CD4-positive, alpha-beta T cell treated with Interleukin-12 subunit alpha and Interleukin-12 subunit beta, for 1 hour (primary cell): ENCODE results near the gene TRAPPC12.
"Not testable (repeated sequence)": the region's sequence is repeated elsewhere in the genome, so short reads cannot be mapped to it uniquely, and the experiment has no call there.

Source experiments
- DNase-seq: peaks from one replicate; pipeline ENCODE4 v3.0.0-alpha.2; 2020

The TRAPPC12 gene

DNA sequence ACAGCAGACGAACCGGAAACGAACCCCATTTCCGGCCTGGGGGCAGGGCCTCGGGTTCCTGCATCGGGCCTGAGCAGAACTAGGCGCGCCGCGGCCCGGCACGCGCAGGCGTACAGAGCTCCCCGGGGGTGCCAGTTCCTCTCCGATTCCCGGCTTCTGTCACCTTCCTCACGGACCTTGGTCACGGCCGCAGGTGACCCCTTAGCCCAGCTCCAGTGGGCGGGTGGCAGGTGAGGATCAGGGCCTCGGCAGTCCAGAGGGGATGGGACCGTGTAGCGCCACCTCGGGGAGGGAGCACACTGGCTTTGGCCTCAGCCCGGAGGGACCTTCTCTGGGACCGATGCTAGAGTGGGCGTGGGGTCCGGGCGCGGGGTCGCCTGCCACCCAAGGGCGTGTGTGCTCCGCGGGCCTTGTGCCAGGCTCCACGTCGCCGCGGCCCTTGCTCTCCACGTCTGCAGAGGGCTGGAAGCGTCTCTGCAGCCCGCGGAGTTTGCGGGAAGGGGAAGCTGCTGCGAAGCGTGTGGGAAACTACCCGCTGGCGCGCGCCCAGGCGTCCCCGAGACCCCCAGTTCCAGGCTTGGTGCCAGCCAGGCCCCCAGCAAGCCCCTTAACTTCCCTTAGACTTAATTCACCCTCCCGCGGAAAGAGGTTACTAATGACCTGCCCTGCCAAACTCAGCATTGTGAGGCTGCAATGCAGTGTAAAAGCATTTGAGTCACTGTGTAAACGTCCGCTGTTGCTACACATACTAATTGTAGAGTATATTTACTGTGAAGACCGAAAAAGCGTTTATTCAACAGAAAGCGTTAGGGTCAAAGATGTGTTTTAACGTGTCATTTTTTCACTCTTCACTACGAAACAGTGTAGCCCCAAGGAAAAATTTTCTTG lies at the start of gene TRAPPC12:
Gene TRAPPC12 (plus strand): TSS at position 48 of the 888 bp plus-strand sequence. CDS start 7,930 bp downstream, outside the sequence.
- peak; percentile 93 for DNase-seq

DNA sequence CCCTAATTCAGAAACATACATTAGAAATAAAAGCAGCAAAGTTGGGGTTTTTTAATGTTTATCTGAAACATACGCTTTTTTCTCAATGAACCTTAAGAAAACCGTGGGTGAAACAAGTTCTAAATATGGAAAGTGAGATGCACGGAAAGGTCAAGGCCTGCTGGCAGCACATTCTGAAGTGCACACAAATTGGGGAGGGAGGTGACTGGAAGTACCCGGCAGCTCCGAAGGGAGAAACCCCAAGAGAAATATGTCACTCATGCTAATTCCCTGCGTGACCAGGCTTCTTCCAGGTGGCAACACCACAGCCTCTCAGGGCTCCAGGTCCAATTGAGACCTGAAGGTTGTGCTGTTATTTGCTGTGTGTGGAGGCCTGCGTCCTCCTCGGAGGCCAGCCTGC lies 47.4 kb upstream of the TRAPPC12 start:
- DNase-seq, result no peak

DNA sequence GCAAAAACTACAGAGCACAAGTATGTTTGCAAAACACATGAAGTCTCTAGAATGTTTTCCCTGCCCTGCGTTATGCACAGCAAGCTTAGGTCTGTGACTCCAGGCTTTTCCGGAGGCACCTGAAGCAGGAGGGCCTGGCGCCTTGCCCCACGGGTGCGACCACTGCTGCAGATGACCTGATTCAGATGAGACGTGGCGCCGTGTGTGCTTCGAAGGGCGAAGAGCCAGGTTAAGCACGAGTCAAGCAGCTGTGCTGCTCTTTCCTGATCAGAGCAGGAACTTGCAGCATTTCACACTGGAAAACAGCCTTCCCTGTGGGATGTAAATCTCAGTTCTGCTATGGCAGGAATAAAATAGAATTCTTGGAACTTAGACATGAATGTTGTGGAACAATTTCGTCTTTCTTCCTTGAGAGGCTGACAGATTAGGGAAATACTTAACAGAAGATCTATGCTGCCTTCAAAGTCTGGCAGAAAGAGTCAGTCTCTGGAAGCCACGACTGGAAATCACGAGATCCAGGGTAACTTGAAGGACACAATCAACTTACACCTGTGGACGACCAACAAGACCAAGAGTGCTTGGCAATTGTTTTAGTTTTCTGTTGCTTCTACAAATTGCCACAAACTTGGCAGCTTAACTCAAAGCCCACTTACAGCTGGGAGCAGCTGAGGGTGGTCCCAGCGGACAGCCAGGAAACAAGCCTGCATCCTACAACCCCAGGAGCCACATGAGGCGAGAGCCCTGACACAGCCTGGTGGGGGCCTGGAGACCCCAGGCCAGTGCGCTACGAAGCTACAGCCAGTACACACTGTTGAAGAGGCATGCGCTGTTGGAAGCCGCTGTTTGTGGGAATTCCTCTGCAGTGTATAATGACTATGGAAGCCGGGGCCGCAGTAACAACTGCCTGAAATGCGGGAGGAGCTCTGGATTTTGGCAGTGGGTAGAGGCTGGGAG lies 44.8 kb upstream of the TRAPPC12 start:
- no peak for DNase-seq

DNA sequence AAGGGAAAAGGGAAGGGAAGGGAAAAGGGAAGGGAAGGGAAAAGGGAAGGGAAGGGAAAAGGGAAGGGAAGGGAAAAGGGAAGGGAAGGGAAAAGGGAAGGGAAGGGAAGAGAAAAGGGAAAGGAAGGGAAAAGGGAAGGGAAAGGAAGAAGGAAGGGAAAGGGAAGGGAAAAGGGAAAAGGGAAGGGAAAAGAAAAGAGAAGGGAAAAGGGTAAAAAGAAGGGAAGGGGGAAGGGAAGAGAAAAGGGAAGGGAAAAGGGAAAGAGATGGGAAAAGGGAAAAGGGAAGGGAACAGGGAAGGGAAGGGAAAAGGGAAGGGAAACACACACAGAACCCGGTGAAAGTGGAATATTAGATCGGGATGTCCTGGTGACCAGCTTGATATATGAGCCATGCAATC lies 42.6 kb upstream of the TRAPPC12 start:
- no peak for DNase-seq

DNA sequence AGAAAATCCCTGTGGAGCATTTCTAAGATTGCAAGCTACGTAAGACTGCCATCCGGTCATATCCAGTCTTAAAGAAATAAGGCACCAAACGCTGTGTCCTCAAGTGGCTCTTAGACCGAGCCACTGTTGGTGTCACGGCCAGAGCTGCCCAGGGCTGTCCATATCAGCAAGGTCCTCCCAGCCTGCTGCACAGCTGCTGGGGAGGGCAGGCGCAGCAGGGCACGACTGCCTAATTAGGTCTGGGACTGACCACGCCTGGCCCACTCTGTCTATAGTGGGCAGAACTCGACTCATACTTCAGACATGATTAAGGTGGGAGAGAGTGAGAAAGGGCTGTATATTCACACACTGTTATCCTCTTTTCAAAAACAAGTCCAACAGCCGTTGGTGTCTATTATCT lies 41.2 kb upstream of the TRAPPC12 start:
- DNase-seq, result no peak

DNA sequence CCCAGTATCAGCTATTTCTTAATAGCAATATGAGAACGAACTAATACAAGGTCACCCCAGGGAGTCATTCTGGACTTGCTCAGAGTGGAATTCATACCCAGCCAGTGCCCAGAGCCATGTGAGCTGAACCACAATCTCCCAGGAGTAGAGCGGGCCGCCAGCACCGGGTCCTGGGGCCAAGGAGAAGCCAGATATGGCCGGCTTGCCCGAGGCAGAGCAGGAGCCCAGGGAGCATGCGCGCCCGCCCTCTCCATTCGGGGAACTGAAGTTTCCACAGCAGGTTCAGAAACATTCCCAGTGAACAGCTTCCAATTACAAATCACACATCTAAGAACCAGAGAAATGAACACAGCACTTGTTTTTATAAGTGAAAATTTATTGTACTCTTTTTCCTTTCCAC lies 39.4 kb upstream of the TRAPPC12 start:
- no peak for DNase-seq

DNA sequence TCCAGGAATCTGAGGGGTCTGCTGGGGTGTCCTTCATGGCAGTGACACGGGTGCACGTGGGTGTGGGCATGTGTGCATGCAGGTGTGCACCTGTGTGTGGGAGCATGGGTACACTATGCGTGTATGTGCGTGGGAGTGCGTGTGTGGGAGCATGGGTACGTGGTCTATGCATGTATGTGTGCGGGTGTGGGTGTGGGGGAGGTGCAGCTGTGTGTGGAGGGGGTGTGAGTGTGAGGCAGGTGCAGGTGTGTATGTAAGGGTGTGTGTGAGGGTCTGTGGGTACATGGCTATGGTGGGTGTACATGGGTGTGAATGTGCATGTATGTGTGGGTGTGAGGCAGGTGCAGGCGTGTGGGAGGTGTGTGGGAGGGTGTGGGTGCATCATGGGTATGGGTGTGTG lies 38.2 kb upstream of the TRAPPC12 start:
- DNase-seq, result no peak

DNA sequence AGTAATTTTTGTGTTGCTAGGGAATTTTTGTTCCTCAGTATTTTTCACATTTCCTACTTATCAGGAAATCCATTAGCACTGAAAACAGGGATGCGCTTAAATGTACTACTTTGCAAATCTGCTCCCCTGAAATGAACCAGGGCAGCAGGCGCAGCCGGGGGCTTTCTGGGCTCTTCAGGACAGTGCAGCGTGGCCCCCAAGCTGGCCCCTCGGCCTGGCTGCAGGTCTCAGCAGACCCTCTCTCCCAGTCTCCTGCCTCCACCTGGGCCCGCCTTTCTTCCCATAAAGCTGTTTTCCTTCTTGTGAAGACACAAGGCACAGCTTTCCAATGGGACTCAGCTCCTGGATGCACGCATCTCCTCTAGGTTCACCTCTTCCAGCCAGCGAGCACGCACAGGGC lies 37.2 kb upstream of the TRAPPC12 start:
- no peak for DNase-seq

DNA sequence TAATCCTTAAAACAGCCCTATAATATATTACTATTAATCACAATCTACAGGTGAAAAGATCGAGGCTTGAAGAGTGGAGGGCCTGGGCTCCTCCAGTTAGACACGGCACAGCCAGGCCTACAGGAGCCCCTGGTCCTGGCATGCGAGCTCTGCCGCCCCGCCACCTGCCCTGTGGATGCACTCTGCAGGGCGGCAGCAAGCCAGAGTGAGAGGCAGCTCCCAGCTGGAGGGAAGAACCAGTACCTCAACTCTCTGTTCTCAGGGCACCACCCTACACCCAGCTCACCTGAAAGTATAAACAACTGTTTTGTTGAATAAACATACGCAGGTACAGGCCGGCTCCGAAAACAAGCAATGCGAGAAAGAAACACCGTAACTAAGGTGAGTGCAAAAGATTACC lies 36.5 kb upstream of the TRAPPC12 start:
- DNase-seq, result no peak

DNA sequence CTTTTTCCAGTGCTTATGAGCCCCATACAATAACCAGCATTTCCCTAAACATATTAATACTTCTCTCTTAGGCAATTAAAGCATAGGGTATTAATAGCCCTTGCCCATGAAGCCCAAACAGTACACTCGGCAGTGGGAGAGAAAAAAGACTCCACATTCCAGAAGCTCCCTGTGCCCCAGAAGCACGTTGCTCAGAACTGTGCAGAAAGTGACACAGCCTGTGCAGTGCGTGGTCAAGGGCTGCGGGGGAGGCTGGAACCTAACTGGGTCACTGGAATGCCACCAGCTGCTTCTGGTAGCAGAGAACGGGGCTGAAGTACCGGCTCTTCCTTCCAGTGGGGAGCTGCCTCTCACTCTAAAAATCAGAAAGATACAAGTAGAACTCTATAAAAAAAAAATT lies 34.6 kb upstream of the TRAPPC12 start:
- DNase-seq, result no peak

DNA sequence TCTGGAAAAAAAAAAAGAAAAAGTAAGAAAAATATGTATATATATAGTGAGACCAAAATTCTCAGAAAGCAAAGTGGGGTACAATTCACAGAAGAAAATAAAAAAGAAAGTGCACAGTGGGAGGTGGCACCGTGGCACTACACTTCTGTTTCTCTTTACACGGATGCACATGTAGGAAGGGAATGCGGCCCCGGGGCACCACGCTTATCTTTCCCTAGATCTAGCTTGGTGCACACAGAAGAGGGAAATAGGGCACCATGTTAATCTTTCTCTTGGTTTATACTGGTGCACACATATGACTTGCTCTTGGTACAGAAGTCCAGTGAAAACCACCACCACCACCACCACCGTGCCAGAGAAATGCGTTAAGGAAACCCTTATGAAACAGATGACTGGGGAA lies 33.9 kb upstream of the TRAPPC12 start:
- DNase-seq, result no peak

DNA sequence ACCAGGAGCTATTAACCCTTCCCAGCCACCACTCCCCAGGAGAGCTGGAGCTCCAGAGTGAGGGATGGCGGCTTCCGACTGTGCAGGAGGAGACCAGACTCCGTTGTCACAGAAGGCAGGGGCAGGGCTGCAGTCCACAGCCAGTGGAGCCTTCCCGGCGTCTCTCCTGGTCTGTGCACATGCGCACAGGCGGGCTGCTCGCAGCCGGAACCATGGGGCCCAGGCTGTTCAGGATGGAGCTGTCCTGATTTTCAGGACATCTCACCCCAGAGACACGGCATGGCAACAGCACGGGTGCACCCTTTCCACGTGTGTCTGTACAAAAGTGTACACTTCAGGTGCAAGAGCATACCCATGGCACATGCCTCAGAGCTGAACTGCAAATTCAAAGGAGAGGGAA lies 30.7 kb upstream of the TRAPPC12 start:
- DNase-seq, result no peak

DNA sequence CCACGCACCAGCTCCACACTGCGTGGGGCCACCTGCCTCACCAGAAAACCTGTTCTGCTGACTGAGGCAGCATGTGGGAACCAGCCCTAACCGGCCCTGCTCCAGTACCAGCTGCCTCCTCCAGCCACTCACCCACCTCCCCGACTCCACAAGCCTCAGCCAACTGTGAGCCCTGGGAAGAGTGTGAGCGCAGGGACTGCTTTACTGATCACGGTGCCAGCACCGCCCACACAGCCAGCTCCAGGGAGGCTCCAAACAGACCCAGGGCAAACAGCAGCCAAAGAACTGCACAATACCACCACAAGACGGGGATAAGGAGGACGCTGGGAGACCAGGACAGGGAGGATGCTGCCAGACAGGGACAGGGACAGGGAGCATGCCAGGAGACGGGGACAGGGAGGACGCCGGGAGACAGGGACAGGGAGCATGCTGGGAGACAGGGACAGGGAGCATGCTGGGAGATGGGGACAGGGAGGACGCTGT lies 30.2 kb upstream of the TRAPPC12 start:
- no peak for DNase-seq

DNA sequence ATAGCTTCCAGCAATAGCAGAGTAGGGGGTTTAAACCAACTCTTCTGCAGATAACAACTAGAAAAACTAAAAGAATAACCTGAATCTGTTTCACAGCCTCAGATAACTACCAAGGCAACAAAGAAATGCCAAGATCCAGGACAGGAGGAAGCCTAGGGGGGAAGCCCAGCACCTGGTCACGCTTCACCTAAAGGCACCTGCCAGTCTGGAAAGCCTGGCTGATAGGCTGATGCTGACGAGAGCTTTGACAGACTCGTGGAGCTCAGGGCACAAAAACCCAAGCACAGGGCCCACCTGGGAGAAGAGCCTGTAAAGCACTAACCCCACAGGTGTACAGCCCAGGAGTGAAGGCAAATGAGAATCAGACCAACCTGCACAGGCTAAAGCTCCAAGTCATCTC lies 24.5 kb upstream of the TRAPPC12 start:
- no peak for DNase-seq

DNA sequence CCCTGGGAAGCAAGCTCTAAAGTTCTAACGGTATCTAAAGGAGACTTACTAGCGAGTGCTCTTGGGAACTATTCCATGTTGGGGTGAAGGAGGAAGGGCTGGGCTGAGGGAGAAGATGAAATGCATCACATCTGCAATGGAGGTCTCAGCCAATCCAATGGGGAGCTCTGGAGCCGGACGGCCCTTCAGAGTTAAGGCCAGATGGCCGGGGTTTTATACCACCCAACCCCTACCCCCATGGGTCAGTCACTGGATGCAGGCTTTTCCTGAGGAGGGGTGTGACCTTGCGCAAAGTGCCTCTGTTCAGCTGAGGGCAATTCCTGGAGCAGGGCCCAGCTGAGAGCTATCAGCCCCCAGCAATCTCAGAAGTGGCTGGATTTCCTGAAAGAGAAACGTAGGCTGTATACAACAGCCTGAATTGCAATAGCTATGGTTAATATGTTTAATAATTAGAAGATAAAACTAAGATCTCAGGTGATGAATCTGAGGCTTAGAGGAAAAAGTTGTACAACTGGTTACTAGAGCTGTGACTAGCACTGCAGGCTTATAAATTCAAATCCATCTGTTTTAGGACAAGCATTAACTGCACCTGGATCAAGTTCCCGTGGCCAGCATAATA lies 23.4 kb upstream of the TRAPPC12 start:
- no peak for DNase-seq

DNA sequence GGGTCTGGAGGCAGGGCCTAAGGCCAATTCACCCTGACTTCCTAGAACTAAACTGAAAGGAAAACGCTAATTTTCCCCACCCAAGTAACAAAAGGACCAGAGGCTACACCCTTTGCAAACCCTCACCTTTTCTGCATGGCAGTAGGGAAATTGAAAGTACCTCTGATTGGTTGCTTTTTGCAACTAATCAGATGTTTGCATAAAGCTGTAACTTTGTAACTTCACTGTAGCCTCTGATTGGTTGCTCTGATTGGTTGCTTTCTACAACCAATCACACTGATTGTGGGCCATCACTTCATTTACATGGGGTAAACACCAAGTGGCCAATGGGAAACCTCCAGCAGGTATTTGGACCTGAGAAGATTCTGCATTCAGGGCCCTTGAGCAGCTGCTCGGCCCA lies 22.7 kb upstream of the TRAPPC12 start:
- no peak for DNase-seq

DNA sequence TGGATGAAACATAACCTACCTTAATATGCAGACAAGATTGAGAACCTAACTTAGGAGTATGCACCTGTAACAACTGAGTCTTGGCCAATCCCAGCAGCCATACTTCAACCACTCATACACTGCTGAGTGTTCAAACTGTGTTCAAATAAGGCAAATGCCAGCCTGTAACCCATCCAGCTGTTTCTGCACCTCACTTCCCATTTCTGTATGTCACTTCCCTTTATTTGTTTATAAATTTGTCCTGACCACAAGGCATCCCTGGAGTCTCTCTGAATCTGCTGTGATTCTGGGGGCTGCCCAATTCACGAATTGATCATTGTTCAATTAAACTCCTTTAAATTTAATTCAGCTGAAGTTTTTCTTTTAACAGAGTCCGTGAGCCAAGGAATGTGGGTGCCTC lies 22.0 kb upstream of the TRAPPC12 start:
- DNase-seq, result not testable (repeated sequence)

DNA sequence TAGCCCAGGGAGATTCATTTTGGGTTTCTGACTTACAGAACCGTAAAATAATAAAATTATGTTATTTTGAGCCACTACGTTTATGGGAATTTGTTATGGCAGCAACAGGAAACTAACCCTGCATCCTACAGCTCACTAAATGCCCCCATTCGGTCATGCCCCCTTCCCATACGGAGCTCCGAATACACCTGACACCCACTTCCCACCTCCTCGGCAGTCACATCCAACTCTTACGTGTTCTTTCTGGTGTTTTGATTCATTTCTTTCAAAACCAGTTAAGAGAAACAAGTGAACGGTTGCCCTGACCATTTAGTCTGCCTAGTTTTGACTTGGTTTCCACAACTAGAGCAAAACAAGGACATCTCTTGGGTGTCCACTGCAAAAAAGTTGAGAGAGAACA lies 21.6 kb upstream of the TRAPPC12 start:
- no peak for DNase-seq

DNA sequence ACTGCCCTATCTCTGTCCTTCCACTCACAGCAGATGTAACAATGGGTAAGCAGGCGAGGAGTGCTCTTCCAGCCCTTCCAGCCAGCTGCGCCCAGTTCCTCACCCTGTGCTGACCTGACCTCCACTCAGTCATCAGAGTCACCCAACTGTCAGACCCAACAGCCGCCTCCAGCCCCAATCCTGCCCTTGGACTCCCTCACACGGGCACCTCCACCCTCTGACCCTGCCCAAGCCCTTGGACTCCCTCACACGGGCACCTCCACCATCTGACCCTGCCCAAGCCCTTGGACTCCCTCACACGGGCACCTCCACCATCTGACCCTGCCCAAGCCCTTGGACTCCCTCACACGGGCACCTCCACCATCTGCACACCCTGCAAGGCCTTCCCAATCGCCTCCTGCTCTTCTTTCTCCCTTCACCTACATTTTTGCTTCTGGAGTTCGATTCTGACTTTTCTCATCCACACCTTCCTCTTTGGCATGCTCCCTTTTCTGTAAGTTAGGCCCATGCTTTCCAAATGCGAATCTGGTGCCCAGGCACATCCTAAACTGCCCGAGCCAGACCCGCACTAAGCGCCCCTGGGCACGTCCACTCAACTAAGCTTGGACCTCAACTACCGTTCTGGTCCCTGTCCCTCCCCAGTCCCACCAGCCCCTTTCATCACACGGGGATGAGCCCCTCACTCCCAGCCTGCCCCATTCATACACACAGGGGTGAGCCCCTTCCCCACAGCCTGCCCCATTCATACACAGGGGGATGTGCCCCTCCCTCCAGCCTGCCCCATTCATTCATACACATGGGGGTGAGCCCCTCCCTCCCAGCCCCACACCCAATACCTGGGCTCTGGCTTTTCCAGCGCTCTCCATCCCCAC lies 17.7 kb upstream of the TRAPPC12 start:
- DNase-seq, result no peak

DNA sequence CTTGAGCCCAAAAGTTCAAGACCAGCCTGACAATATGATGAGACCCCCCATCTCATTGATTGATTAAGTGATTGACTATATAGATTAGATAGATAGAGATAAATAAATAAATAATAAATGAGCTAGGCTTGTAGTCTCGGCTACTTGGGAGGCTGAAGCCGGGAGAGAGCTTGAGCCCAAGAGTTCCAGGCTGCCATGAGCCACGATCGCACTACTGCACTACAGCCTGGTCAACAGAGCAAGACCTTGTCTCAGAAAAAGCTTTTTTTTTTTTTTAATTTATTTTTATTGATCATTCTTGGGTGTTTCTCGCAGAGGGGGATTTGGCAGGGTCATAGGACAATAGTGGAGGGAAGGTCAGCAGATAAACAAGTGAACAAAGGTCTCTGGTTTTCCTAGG lies 14.3 kb upstream of the TRAPPC12 start:
- no peak for DNase-seq

DNA sequence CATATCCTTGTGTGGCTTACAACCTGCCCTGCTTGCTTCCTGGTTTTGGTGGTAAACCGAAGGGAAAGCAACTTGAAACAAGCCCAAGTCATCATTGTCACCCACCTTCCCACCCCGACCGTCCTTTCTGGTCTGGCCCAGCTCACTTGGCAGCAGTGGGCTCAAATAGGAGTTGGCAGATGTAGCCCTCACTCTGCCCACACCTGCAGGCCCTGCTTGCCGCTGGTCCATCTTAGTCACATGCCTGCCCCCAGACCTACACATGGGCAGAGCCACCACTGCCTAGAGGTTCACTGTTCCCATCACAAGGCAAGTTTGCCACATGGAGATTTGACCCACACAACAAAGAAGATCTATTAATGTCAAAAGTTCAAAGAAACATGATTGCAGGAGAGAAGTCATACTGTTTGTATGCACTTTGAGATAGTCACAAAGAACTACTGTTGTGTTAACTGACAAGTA lies 11.2 kb upstream of the TRAPPC12 start:
- no peak for DNase-seq
